GM18505 (cell line): ENCODE results near the gene ALDH7A1.

ENCODE experiments used
- ATAC-seq: cut with Tn5 transposase; IDR thresholded peaks from one replicate; pipeline ENCODE4 v1.9.1; 2021; ENCODE audit not compliant: unreplicated experiment
- POLR2A ChIP-seq: IDR thresholded peaks from 4 replicates; pipeline ENCODE4 v1.6.1; 2011; ENCODE audit warnings: borderline replicate concordance; ENCODE audit not compliant: insufficient read depth, insufficient read length; ENCODE audit errors: extremely low read depth

ALDH7A1 gene

DNA sequence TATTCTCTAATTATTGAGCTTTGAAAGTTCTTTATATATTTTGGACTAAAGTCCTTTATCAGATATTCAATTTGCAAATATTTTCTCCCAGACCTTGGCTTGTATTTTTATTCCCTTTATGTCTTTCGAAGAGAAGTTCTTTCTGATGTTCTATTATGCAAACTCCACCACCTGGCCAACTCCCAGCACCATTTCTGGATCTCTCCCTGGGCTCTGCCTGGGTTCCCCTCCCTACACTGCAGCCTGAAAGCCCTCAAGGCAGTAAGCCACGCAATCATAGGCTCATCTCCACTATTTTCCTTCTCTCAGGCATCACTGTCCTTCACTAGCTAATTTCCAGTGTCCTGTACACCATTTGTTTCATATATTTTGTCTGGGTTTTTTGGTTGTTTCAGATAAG, 95.7 kb downstream of the ALDH7A1 start:
- no peak for TF ChIP-seq POLR2A
- ATAC-seq = no peak

GRCh38 chr5:126497506-126497905, 97.5 kb downstream of the ALDH7A1 start:
- TF ChIP-seq POLR2A = no peak

DNA sequence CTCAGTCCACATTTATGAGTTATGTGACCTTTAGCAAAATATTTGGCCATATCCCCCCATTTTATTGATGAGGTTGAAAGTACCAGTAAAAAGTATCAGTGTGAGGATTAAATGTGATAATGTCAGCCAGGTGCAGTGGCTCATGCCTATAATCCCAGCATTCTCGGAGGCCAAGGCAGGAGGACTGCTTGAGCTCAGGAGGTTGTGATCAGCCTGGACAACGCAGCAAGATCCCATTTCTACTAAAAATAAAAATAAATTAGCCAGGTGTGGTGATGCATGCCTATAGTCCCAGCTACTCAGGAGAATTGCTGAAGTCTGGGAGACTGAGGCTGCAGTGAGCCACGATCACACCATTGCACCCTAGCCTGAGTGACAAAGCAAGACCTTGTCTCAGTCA, 100.6 kb downstream of the ALDH7A1 start:
- no peak for ATAC-seq
- TF ChIP-seq POLR2A = no peak

More at GRCh38 chr5:126497506-126497905, 97.5 kb downstream of the ALDH7A1 start:
- no peak for ATAC-seq

GRCh38 chr5:126492939-126493338, 102.1 kb downstream of the ALDH7A1 start:
- ATAC-seq = no peak

DNA sequence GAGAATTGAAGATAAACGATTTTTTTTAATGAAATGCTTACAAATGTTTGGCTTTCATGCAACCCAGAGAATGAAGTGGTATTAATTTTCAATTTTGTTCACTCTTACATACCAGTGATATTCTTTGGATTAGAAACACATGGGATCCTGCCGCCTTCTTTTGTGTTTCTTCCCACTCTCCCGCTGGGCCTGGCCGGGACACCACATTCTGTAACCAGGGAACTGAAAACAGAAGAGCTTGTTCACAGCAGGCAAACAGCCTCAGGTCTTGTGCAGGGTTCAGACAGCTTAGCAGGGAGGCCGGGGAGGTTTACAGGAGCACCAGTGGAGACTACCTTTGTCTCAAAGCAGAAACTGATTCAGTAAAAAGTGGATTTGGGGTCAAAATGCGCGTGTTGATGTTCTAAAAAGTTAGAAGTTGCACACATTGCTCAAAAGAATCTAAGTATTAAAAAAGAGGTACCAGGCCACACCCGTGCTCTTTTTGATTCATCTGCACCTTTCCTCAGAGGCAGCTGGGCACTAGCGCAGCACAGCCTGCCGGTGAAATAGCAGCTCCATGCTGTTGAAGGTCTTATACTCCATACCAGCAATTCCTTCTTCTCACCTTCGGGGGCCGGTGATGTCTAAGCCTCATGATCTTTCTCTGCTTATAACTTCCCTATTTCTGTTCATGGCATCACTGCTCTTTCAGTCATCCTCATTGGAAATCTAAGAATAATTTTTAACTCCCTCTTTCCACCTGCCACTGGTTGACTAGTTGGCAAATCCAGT, 104.7 kb downstream of the ALDH7A1 start:
- no peak for ATAC-seq
- TF ChIP-seq POLR2A = no peak

More at GRCh38 chr5:126492939-126493338, 102.1 kb downstream of the ALDH7A1 start:
- no peak for TF ChIP-seq POLR2A

DNA sequence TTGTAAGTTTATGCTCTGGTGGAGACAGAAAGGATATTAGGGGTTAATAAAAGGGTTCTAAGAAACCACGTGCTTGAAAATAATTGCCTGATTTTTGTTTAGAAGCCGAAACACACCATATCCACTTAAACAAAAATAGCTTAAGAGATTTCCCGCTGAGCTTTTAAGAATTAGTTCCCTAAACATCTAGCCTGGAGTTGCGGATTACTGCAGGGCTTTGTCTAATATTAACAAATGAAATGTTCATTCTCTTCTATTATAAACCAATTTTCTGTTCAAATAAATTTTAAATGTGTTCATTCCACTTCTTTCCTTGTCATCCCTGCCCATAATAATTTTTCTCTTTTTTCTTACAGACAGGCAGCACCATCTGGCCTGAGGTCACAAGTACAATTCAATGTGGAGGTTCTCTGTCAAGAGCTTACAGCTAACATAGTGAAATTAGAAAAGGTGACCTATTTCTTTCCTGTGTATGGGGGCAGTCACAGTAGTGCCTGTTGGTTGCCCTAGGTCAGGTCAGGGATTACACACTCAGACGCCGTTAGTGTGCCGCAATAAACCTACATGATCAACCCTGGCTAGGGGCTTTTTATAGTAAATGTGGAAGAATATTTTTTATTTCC, 106.5 kb downstream of the ALDH7A1 start:
- ATAC-seq = no peak
- no peak for TF ChIP-seq POLR2A

- no peak for TF ChIP-seq POLR2A
- no peak for ATAC-seq
Observed at GRCh38 chr5:126487596-126487995, 107.4 kb downstream of the ALDH7A1 start.

GRCh38 chr5:126486332-126486731, 108.7 kb downstream of the ALDH7A1 start:
- no peak for ATAC-seq
- TF ChIP-seq POLR2A = no peak

DNA sequence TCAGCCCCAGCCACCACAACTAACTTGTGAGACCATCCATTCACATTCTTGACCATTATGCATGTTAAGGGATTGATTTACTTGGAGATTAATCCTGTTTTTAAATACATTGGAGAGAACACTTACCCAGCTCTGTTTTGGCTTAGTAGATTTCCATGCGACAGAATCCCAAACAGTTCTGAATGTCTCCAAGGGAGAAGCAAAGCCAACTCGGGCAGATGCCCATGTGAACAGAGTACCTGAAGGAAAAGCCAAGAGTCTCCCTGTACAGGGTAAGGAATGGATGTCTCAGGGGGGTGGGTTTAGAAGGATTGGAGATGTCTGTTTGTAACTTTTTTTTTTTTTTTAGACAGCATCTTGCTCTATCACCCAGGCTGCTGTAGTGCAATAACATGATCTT, 110.8 kb downstream of the ALDH7A1 start:
- no peak for ATAC-seq
- no peak for TF ChIP-seq POLR2A

DNA sequence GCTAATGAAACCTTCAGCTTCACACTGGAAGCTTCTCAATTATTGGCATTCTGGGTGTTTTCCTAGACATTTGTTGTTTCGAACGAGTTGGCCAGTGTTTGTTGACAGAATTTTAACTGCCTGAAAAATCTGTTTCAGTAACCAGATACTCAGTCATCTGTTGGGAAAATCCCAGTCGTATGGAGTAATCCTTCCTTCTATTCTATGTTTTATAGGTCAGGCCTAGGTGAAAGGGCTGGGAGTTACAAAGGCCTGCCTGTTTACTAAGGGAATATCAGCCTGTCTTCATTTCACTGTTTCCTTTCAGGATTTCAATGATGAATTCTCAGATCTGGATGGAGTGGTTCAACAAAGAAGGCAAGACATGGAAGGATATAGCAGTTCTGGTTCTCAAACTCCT, 111.9 kb downstream of the ALDH7A1 start:
- no peak for TF ChIP-seq POLR2A
- no peak for ATAC-seq

GRCh38 chr5:126482591-126482990, 112.4 kb downstream of the ALDH7A1 start:
- no peak for ATAC-seq
- TF ChIP-seq POLR2A = no peak

- TF ChIP-seq POLR2A = no peak
- ATAC-seq = no peak
Observed at GRCh38 chr5:126481243-126481642, 113.8 kb downstream of the ALDH7A1 start.
